ENCODE measurements around the gene MEF2D. TPM values are rescaled to one million over a fixed set of nuclear protein-coding genes. Genes with fewer than 3 reads are reported as not detected.

MEF2D gene
- total RNA-seq (2014; rRNA removed): 21.9 and 23.2 TPM in 2 replicates
- polyA plus RNA-seq (2012): 27.4 TPM

GRCh38 chr1:156500543-156500792, at the start of gene MEF2D:
MEF2D (minus strand) TSS chr1:156500775; CDS start chr1:156483292, 17,483 bp downstream.
- no peak for DNase-seq (ENCODE audit: low read depth)

GRCh38 chr1:156550346-156550745, 49.8 kb upstream of the MEF2D start:
- DNase-seq (ENCODE audit: low read depth): no peak

- no peak for DNase-seq (ENCODE audit: low read depth)
These were observed 49.3 kb upstream of the MEF2D start for GRCh38 chr1:156549831-156550230.

GRCh38 chr1:156549390-156549789, 48.8 kb upstream of the MEF2D start:
- no peak for DNase-seq (ENCODE audit: low read depth)

- no peak for DNase-seq (ENCODE audit: low read depth)
These were observed 47.4 kb upstream of the MEF2D start for GRCh38 chr1:156547982-156548381.

- no peak for DNase-seq (ENCODE audit: low read depth)
These were observed 46.9 kb upstream of the MEF2D start for GRCh38 chr1:156547434-156547833.

- DNase-seq (ENCODE audit: low read depth): no peak
These were observed 45.7 kb upstream of the MEF2D start for GRCh38 chr1:156546267-156546666.

- no peak for DNase-seq (ENCODE audit: low read depth)
These were observed 44.1 kb upstream of the MEF2D start for GRCh38 chr1:156544592-156545102.

- DNase-seq (ENCODE audit: low read depth): no peak
These were observed 42.5 kb upstream of the MEF2D start for GRCh38 chr1:156543066-156543465.

GRCh38 chr1:156540955-156541354, 40.4 kb upstream of the MEF2D start:
- no peak for DNase-seq (ENCODE audit: low read depth)

- no peak for DNase-seq (ENCODE audit: low read depth)
These were observed 39.3 kb upstream of the MEF2D start for GRCh38 chr1:156539818-156540355.

- DNase-seq (ENCODE audit: low read depth): no peak
These were observed 38.3 kb upstream of the MEF2D start for GRCh38 chr1:156538711-156539440.

GRCh38 chr1:156537027-156537426, 36.5 kb upstream of the MEF2D start:
- no peak for DNase-seq (ENCODE audit: low read depth)

GRCh38 chr1:156534424-156535060, 34.0 kb upstream of the MEF2D start:
- DNase-seq (ENCODE audit: low read depth): no peak

GRCh38 chr1:156533568-156534220, 33.1 kb upstream of the MEF2D start:
- no peak for DNase-seq (ENCODE audit: low read depth)

GRCh38 chr1:156532374-156532773, 31.8 kb upstream of the MEF2D start:
- peak; percentile 23 for DNase-seq (ENCODE audit: low read depth)

GRCh38 chr1:156530006-156530405, 29.4 kb upstream of the MEF2D start:
- DNase-seq (ENCODE audit: low read depth): no peak

GRCh38 chr1:156528875-156529425, 28.4 kb upstream of the MEF2D start:
- no peak for DNase-seq (ENCODE audit: low read depth)

- no peak for DNase-seq (ENCODE audit: low read depth)
These were observed 27.7 kb upstream of the MEF2D start for GRCh38 chr1:156528231-156528630.

GRCh38 chr1:156527584-156527983, 27.0 kb upstream of the MEF2D start:
- DNase-seq (ENCODE audit: low read depth): no peak

GRCh38 chr1:156525856-156526489, 25.4 kb upstream of the MEF2D start:
- no peak for DNase-seq (ENCODE audit: low read depth)

- DNase-seq (ENCODE audit: low read depth): no peak
These were observed 24.5 kb upstream of the MEF2D start for GRCh38 chr1:156525071-156525501.

Measured in LHCN-M2 (cell line).